SK-N-MC (cell line): Measurements from ENCODE around the gene AGMO.
"Not testable (repeated sequence)": the region's sequence is repeated elsewhere in the genome, so short reads cannot be mapped to it uniquely, and the experiment has no call there.

Source experiments
- DNase-seq: peaks from one replicate; pipeline ENCODE4 v3.0.0-alpha.2; 2011; ENCODE audit warnings: low read depth, low spot score
- H3K27ac ChIP-seq: fragments of 200-600 bp; sonication (generic); 2 replicates; pipeline ENCODE4 v1.5.1; 2016; ENCODE audit warnings: mixed run types
- H3K36me3 ChIP-seq: fragments of 200-600 bp; sonication (generic); 2 replicates; pipeline ENCODE4 v1.6.1; 2017; ENCODE audit warnings: antibody characterized with exemption, low read length, mixed read lengths; ENCODE audit not compliant: insufficient read depth
- H3K4me3 ChIP-seq: fragments of 200-600 bp; sonication (generic); 2 replicates; pipeline ENCODE4 v1.5.1; 2016
- H3K9ac ChIP-seq: fragments of 200-600 bp; sonication (generic); 2 replicates; pipeline ENCODE4 v1.8.0; 2017; ENCODE audit warnings: mixed run types, mixed read lengths; ENCODE audit not compliant: insufficient read length
- H3K9me3 ChIP-seq: fragments of 200-600 bp; sonication (generic); 2 replicates; pipeline ENCODE4 v1.6.1; 2017; ENCODE audit warnings: low read depth, mild to moderate bottlenecking, antibody characterized with exemption, low read length, moderate library complexity, mixed read lengths
- EZH2 ChIP-seq: fragments of 200-600 bp; sonication (generic); IDR thresholded peaks from one replicate; pipeline ENCODE4 v1.6.1; 2017; ENCODE audit warnings: antibody characterized with exemption
- FOXP2 ChIP-seq: optimal IDR thresholded peaks from 2 replicates; pipeline ENCODE3; 2011; ENCODE audit warnings: mild to moderate bottlenecking, moderate library complexity; ENCODE audit not compliant: insufficient read depth; ENCODE audit errors: extremely low read length, control extremely low read depth
- POLR2AphosphoS5 ChIP-seq: IDR thresholded peaks from 2 replicates; pipeline ENCODE4 v1.6.1; 2012; ENCODE audit warnings: mild to moderate bottlenecking, low read depth, low read length, borderline replicate concordance

The AGMO gene

GRCh38 chr7:15525652-15526263 lies 36.1 kb downstream of the AGMO start:
- Histone ChIP-seq H3K9me3 (no peaks in the 10 kb centered on the region), H3K27ac (no peak overlapping the region), H3K9ac (no peak overlapping the region), H3K4me3 (no peak overlapping the region), H3K36me3 (no peaks in the 10 kb centered on the region)
- TF ChIP-seq EZH2, result no peak
- TF ChIP-seq POLR2AphosphoS5, result no peak
- TF ChIP-seq FOXP2, result no peak
- DNase-seq, result no peak

GRCh38 chr7:15524077-15524476 lies 37.7 kb downstream of the AGMO start:
- Histone ChIP-seq H3K9me3 (no peaks in the 10 kb centered on the region), H3K4me3 (no peak overlapping the region), H3K9ac (no peak overlapping the region), H3K36me3 (no peaks in the 10 kb centered on the region), H3K27ac (no peak overlapping the region)
- TF ChIP-seq FOXP2 (no peak), EZH2 (no peak), POLR2AphosphoS5 (no peak)
- DNase-seq, result no peak

- not testable (repeated sequence) for H3K9ac ChIP-seq, H3K36me3 ChIP-seq, H3K9me3 ChIP-seq, H3K27ac ChIP-seq, DNase-seq, H3K4me3 ChIP-seq
Measured at GRCh38 chr7:15517865-15518264, 44.0 kb downstream of the AGMO start.

- H3K9ac ChIP-seq, result no peak overlapping the region
- H3K9me3 ChIP-seq, result no peaks in the 10 kb centered on the region
- no peak overlapping the region for H3K27ac ChIP-seq
- DNase-seq, result no peak
- no peaks in the 10 kb centered on the region for H3K36me3 ChIP-seq
- H3K4me3 ChIP-seq, result no peak overlapping the region
- TF ChIP-seq EZH2 (no peak), FOXP2 (no peak)
Measured at GRCh38 chr7:15515252-15515651, 46.6 kb downstream of the AGMO start.

GRCh38 chr7:15508258-15508657 lies 53.6 kb downstream of the AGMO start:
- H3K9me3 ChIP-seq, result no peaks in the 10 kb centered on the region
- H3K4me3 ChIP-seq, result no peak overlapping the region; the same call in 1 of the 2 replicates
- TF ChIP-seq FOXP2 (no peak), POLR2AphosphoS5 (no peak), EZH2 (no peak)
- no peak overlapping the region for H3K9ac ChIP-seq
- no peak for DNase-seq
- H3K27ac ChIP-seq, result no peak overlapping the region
- no peaks in the 10 kb centered on the region for H3K36me3 ChIP-seq

- Histone ChIP-seq H3K27ac (no peak overlapping the region), H3K36me3 (no peaks in the 10 kb centered on the region), H3K9me3 (no peaks in the 10 kb centered on the region), H3K9ac (no peak overlapping the region), H3K4me3 (no peak overlapping the region; the same call in 1 of the 2 replicates)
- TF ChIP-seq FOXP2, result no peak
- no peak for TF ChIP-seq POLR2AphosphoS5
- TF ChIP-seq EZH2, result no peak
- no peak for DNase-seq
Measured at GRCh38 chr7:15507708-15508107, 54.1 kb downstream of the AGMO start.

GRCh38 chr7:15507171-15507570 lies 54.6 kb downstream of the AGMO start:
- TF ChIP-seq POLR2AphosphoS5 (no peak), FOXP2 (no peak), EZH2 (no peak)
- DNase-seq, result no peak
- Histone ChIP-seq H3K9me3 (no peaks in the 10 kb centered on the region), H3K9ac (no peak overlapping the region), H3K27ac (no peak overlapping the region), H3K4me3 (no peak overlapping the region), H3K36me3 (no peaks in the 10 kb centered on the region)

- no peak overlapping the region for H3K4me3 ChIP-seq
- no peak overlapping the region for H3K9ac ChIP-seq
- H3K27ac ChIP-seq, result no peak overlapping the region
- no peaks in the 10 kb centered on the region for H3K9me3 ChIP-seq
- TF ChIP-seq FOXP2 (no peak), EZH2 (no peak)
- no peaks in the 10 kb centered on the region for H3K36me3 ChIP-seq
- no peak for DNase-seq
Measured at GRCh38 chr7:15505761-15506160, 56.1 kb downstream of the AGMO start.

- H3K9me3 ChIP-seq, result no peaks in the 10 kb centered on the region
- H3K27ac ChIP-seq, result no peak overlapping the region
Measured at GRCh38 chr7:15504351-15504750, 57.5 kb downstream of the AGMO start.

More at GRCh38 chr7:15504351-15504750, 57.5 kb downstream of the AGMO start:
- DNase-seq, result peak; percentile 58
- Histone ChIP-seq H3K36me3 (no peaks in the 10 kb centered on the region), H3K9ac (no peak overlapping the region), H3K4me3 (no peak overlapping the region)
- TF ChIP-seq POLR2AphosphoS5 (no peak; the same call in 1 of the 2 replicates), FOXP2 (no peak)
